ENCODE data around the gene VWA7.

Gene VWA7

GRCh38 chr6:31727717-31728671, 49.1 kb downstream of the VWA7 start:
- Mint-ChIP-seq H3K36me3 (peaks cover 28% of the 10 kb centered on the region), H3K9me3 (no peaks in the 10 kb centered on the region), H3K4me1 (peaks cover 42% of the 10 kb centered on the region)

GRCh38 chr6:31727034-31727716, 50.0 kb downstream of the VWA7 start:
- Mint-ChIP-seq H3K4me1 (peaks cover 42% of the 10 kb centered on the region), H3K27me3 (no peaks in the 10 kb centered on the region), H3K36me3 (peaks cover 28% of the 10 kb centered on the region), H3K4me3 (peak overlapping the region; percentile 100), H3K9me3 (no peaks in the 10 kb centered on the region), H3K27ac (peak overlapping the region; percentile 97)
- ATAC-seq (ENCODE audit: low read depth): peak; percentile 76
- peak; percentile 54 to 75 for DNase-seq (ENCODE audit: low spot score in 2 of 2)

More at GRCh38 chr6:31727717-31728671, 49.1 kb downstream of the VWA7 start:
- Mint-ChIP-seq H3K27me3 (no peaks in the 10 kb centered on the region), H3K4me3 (peak overlapping the region; percentile 100), H3K27ac (peak overlapping the region; percentile 97)
- DNase-seq (ENCODE audit: low spot score in 2 of 2) (no peak), ATAC-seq (ENCODE audit: low read depth) (no peak)

GRCh38 chr6:31725502-31726350, 51.4 kb downstream of the VWA7 start:
- ATAC-seq (ENCODE audit: low read depth): no peak
- H3K4me1 Mint-ChIP-seq: peaks cover 42% of the 10 kb centered on the region
- H3K4me3 Mint-ChIP-seq: no peak overlapping the region
- DNase-seq (ENCODE audit: low spot score in 2 of 2): no peak
- H3K36me3 Mint-ChIP-seq: peaks cover 21% of the 10 kb centered on the region
- H3K27me3 Mint-ChIP-seq: no peaks in the 10 kb centered on the region
- no peaks in the 10 kb centered on the region for H3K9me3 Mint-ChIP-seq
- H3K27ac Mint-ChIP-seq: peak overlapping the region; percentile 35

GRCh38 chr6:31723980-31724691, 53.0 kb downstream of the VWA7 start:
- H3K4me3 Mint-ChIP-seq: no peak overlapping the region
- H3K36me3 Mint-ChIP-seq: peaks cover 21% of the 10 kb centered on the region
- no peaks in the 10 kb centered on the region for H3K27me3 Mint-ChIP-seq
- no peak for DNase-seq (ENCODE audit: low spot score in 2 of 2)
- H3K9me3 Mint-ChIP-seq: no peaks in the 10 kb centered on the region
- H3K27ac Mint-ChIP-seq: no peak overlapping the region
- no peak for ATAC-seq (ENCODE audit: low read depth)
- H3K4me1 Mint-ChIP-seq: peaks cover 35% of the 10 kb centered on the region

- Mint-ChIP-seq H3K36me3 (peaks cover 21% of the 10 kb centered on the region), H3K27me3 (no peaks in the 10 kb centered on the region), H3K27ac (no peak within 1 kb of the TSS), H3K9me3 (no peaks in the 10 kb centered on the region), H3K4me1 (peaks cover 30% of the 10 kb centered on the region), H3K4me3 (peak within 1 kb of the TSS; percentile 8)
- ATAC-seq (ENCODE audit: low read depth) (no peak), DNase-seq (ENCODE audit: low spot score in 2 of 2) (no peak)
Observed at GRCh38 chr6:31723245-31723979, 53.7 kb downstream of the VWA7 start, which contains the start of gene MPIG6B. Gene MPIG6B (plus strand): TSS chr6:31723373. CDS start chr6:31723384, 11 bp downstream.

- H3K36me3 Mint-ChIP-seq: peaks cover 16% of the 10 kb centered on the region
- ATAC-seq (ENCODE audit: low read depth) (no peak), DNase-seq (ENCODE audit: low spot score in 2 of 2) (no peak)
- H3K9me3 Mint-ChIP-seq: no peaks in the 10 kb centered on the region
- no peak overlapping the region for H3K27ac Mint-ChIP-seq
- H3K27me3 Mint-ChIP-seq: no peaks in the 10 kb centered on the region
- H3K4me1 Mint-ChIP-seq: peaks cover 22% of the 10 kb centered on the region
- no peak overlapping the region for H3K4me3 Mint-ChIP-seq
Observed at GRCh38 chr6:31722173-31722572, 55.0 kb downstream of the VWA7 start.

- H3K9me3 Mint-ChIP-seq: no peaks in the 10 kb centered on the region
- peaks cover 16% of the 10 kb centered on the region for H3K4me1 Mint-ChIP-seq
- H3K4me3 Mint-ChIP-seq: no peak within 1 kb of the TSS
- peak within 1 kb of the TSS; percentile 4 for H3K27ac Mint-ChIP-seq
- no peak for ATAC-seq (ENCODE audit: low read depth)
- H3K36me3 Mint-ChIP-seq: peaks cover 9% of the 10 kb centered on the region
- DNase-seq (ENCODE audit: low spot score in 2 of 2): no peak
- H3K27me3 Mint-ChIP-seq: no peaks in the 10 kb centered on the region
Observed at GRCh38 chr6:31721351-31722020, 55.6 kb downstream of the VWA7 start, which contains the start of gene LY6G6C. Gene LY6G6C (minus strand): TSS chr6:31721746. CDS start chr6:31721679, 67 bp downstream.

- no peaks in the 10 kb centered on the region for H3K36me3 Mint-ChIP-seq
- H3K9me3 Mint-ChIP-seq: no peaks in the 10 kb centered on the region
- ATAC-seq (ENCODE audit: low read depth) (no peak), DNase-seq (ENCODE audit: low spot score in 2 of 2) (no peak)
- H3K27me3 Mint-ChIP-seq: no peaks in the 10 kb centered on the region
- no peak overlapping the region for H3K4me3 Mint-ChIP-seq
- H3K4me1 Mint-ChIP-seq: peaks cover 5% of the 10 kb centered on the region
- H3K27ac Mint-ChIP-seq: no peak overlapping the region
Observed at GRCh38 chr6:31720196-31720770, 56.8 kb downstream of the VWA7 start.

GRCh38 chr6:31719001-31719400, 58.1 kb downstream of the VWA7 start:
- DNase-seq (ENCODE audit: low spot score in 2 of 2): no peak
- H3K4me3 Mint-ChIP-seq: no peak overlapping the region
- no peaks in the 10 kb centered on the region for H3K36me3 Mint-ChIP-seq
- no peak for ATAC-seq (ENCODE audit: low read depth)
- peaks cover 5% of the 10 kb centered on the region for H3K4me1 Mint-ChIP-seq
- no peaks in the 10 kb centered on the region for H3K9me3 Mint-ChIP-seq
- no peaks in the 10 kb centered on the region for H3K27me3 Mint-ChIP-seq
- H3K27ac Mint-ChIP-seq: no peak overlapping the region

GRCh38 chr6:31718265-31718664, 58.9 kb downstream of the VWA7 start:
- Mint-ChIP-seq H3K36me3 (no peaks in the 10 kb centered on the region), H3K9me3 (no peaks in the 10 kb centered on the region), H3K4me3 (no peak overlapping the region), H3K27me3 (no peaks in the 10 kb centered on the region), H3K27ac (no peak overlapping the region), H3K4me1 (peaks cover 2% of the 10 kb centered on the region)
- DNase-seq (ENCODE audit: low spot score in 2 of 2) (no peak), ATAC-seq (ENCODE audit: low read depth) (no peak)

GRCh38 chr6:31717499-31718222, 59.5 kb downstream of the VWA7 start:
- Mint-ChIP-seq H3K4me1 (no peaks in the 10 kb centered on the region), H3K27me3 (no peaks in the 10 kb centered on the region), H3K9me3 (no peaks in the 10 kb centered on the region), H3K36me3 (no peaks in the 10 kb centered on the region), H3K27ac (no peak overlapping the region), H3K4me3 (no peak overlapping the region)
- no peak for ATAC-seq (ENCODE audit: low read depth)
- DNase-seq (ENCODE audit: low spot score in 2 of 2): no peak
